GM23248 (cell line): ENCODE measurements around the gene MCRIP2.

Experiments used
- EZH2 ChIP-seq: fragments of 200-600 bp; sonication (generic); IDR thresholded peaks from 2 replicates; pipeline ENCODE4 v1.6.1; 2018; ENCODE audit warnings: antibody characterized with exemption, mild to moderate bottlenecking; ENCODE audit not compliant: insufficient read depth, poor library complexity, severe bottlenecking
- EZH2phosphoT487 ChIP-seq: fragments of 200-600 bp; sonication (generic); IDR thresholded peaks from 2 replicates; pipeline ENCODE4 v1.6.1; 2018; ENCODE audit warnings: antibody characterized with exemption, moderate library complexity, mild to moderate bottlenecking, low read depth; ENCODE audit not compliant: insufficient read depth

- TF ChIP-seq EZH2 (no peak), EZH2phosphoT487 (no peak)
Observed at GRCh38 chr16:661184-661821, 19.7 kb downstream of the MCRIP2 start.
